Esophagus squamous epithelium (tissue), 4 donors: ENCODE measurements around the gene GREB1.

Experiments
- CTCF ChIP-seq, 6 experiments: fragments of 450-650 bp in 4 of 6; fragments of 200-600 bp in 2 of 6; sonication (generic) in 2 of 6; IDR thresholded peaks; one replicate each; pipeline ENCODE4 v1.5.1; 2016 to 2019; ENCODE audit warnings: antibody characterized with exemption in 6 of 6, mild to moderate bottlenecking in 4 of 6, moderate library complexity in 4 of 6
- POLR2A ChIP-seq, 4 donors: fragments of 450-650 bp; IDR thresholded peaks; one replicate each; pipeline ENCODE4 v1.6.1; 2017; ENCODE audit warnings: antibody characterized with exemption in 4 of 4, mild to moderate bottlenecking in 4 of 4, moderate library complexity in 3 of 4

GRCh38 chr2:11649093-11649492, 115.2 kb downstream of the GREB1 start:
- TF ChIP-seq CTCF (IDR thresholded peaks at IDR 0.05) (no peak), POLR2A (IDR thresholded peaks at IDR 0.05) (no peak)
